Choroid plexus epithelial cell (primary cell): ENCODE data around the gene ESPN.
A peak's percentile ranks its signal among the peaks of the same experiment; 100 is the strongest.
"Not testable (repeated sequence)": the region's sequence is repeated elsewhere in the genome, so short reads cannot be mapped to it uniquely, and the experiment has no call there.

Source experiments
- DNase-seq: peaks from one replicate; pipeline ENCODE4 v3.0.0-alpha.2; 2010; ENCODE audit warnings: low read depth
- H3K4me3 ChIP-seq: 2 replicates; pipeline ENCODE4 v1.5.1; 2011; ENCODE audit warnings: low read depth, mild to moderate bottlenecking, control low read depth, low read length, moderate library complexity
- CTCF ChIP-seq: conservative IDR thresholded peaks from 2 replicates; pipeline ENCODE4 v1.5.1; 2011; ENCODE audit warnings: low read depth, mild to moderate bottlenecking, control low read depth, inconsistent platforms, low read length, moderate library complexity

ESPN gene

GRCh38 chr1:6490181-6491080 lies 65.9 kb downstream of the ESPN start:
- H3K4me3 ChIP-seq, result peak overlapping the region; percentile 74
- TF ChIP-seq CTCF, result no peak
- peak; percentile 78 for DNase-seq

GRCh38 chr1:6491081-6491449 lies 66.5 kb downstream of the ESPN start:
- TF ChIP-seq CTCF, result no peak
- DNase-seq, result no peak
- peak overlapping the region; percentile 74 for H3K4me3 ChIP-seq

GRCh38 chr1:6491480-6491962 lies 66.9 kb downstream of the ESPN start, which contains the start of gene PLEKHG5:
PLEKHG5 (minus strand) TSS chr1:6491667; CDS start chr1:6477571, 14,096 bp downstream.
- H3K4me3 ChIP-seq, result peak within 1 kb of the TSS; percentile 74
- TF ChIP-seq CTCF, result no peak
- peak; percentile 27 for DNase-seq

GRCh38 chr1:6491966-6492365 lies 67.4 kb downstream of the ESPN start:
- no peak for TF ChIP-seq CTCF
- DNase-seq, result no peak
- H3K4me3 ChIP-seq, result no peak overlapping the region

- H3K4me3 ChIP-seq, DNase-seq: not testable (repeated sequence)
Measured at GRCh38 chr1:6493834-6494223, 69.3 kb downstream of the ESPN start.

- no peak for TF ChIP-seq CTCF
- H3K4me3 ChIP-seq, result no peak overlapping the region
- DNase-seq, result no peak
Measured at GRCh38 chr1:6494627-6495026, 70.1 kb downstream of the ESPN start.

- H3K4me3 ChIP-seq, result no peak overlapping the region
- no peak for DNase-seq
- TF ChIP-seq CTCF, result no peak
Measured at GRCh38 chr1:6495041-6495441, 70.5 kb downstream of the ESPN start.
